NK-92 (cell line): Measurements from ENCODE around the gene LAMA2.

Experiments used
- DNase-seq: peaks from one replicate; lab custom pipeline; 2025; ENCODE audit not compliant: unreplicated experiment; lab: John Stamatoyannopoulos, UW

Gene LAMA2

GRCh38 chr6:129486327-129486726 is 603.4 kb downstream of the LAMA2 start:
- no peak for DNase-seq

- DNase-seq, result no peak
Observed at GRCh38 chr6:129488313-129488712, 605.4 kb downstream of the LAMA2 start.

DNA sequence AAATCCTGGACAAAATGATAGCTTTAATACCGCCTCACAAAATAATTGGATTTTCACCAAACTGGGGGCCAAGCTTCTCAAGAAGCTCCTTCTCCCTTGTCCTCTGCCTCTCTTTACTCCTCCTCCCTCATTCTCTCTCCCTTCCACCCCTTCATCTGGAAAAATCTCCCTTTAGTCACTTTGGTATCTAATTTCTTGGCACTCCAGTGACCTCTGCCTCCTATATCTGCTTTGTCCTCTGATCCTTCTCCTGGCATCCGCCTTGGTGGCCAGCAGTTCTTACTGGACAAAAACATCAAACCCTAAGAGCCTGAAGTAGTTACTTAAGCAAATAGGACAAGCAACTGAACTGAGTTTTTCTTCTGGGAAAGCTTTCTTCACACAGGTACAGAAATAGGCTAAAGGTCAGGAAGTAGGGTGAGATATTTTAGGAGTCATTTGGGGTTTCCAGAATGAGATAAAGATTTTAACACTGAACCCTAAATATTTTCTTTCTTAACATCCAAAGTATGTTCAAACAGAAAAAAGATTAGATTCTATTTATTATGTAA is 606.4 kb downstream of the LAMA2 start:
- DNase-seq, result no peak

GRCh38 chr6:129490521-129491255 is 607.8 kb downstream of the LAMA2 start:
- DNase-seq, result no peak

- no peak for DNase-seq
Observed at GRCh38 chr6:129491436-129491835, 608.5 kb downstream of the LAMA2 start.

DNA sequence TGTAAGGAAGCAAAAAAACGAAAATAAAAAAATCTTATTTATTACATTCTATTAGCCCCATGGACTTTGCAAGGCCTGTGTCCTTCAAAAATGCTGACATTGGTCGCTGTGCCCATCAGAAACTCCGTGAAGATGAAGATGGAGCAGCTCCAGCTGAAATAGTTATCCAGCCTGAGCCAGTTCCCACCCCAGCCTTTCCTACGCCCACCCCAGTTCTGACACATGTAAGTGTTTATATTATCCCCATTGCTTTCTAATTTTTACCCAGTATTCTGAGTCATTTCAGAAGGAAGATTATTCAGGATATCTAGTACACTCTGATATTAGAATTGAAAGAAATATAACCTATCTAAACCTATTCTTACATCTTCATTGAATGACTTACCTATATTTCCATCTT is 609.3 kb downstream of the LAMA2 start:
- no peak for DNase-seq

DNA sequence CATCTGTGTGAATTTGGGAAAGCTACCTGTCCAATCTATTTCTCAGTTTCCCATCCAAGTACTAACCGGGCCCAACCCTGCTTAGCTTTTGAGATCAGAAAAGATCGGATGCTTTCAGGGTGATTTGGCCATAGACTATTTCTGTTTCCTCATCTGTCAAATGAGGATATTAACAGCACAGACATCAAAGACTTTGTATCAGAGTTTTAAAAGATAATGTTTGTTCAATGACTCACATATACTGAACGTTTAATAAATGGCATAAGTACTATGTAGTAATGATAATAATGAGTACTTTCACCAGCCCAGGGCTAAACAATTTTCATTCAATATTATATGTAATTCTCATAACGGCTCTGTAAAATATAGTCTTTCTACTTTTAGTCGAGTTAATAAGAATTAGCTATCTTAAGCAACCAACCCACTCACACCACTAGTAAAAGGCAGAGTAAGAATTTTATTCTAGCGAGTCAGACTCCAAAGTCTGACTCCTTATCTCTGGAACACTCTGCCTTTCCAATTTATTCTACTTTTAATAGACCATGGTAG is 610.5 kb downstream of the LAMA2 start:
- DNase-seq, result no peak

GRCh38 chr6:129494099-129494498 is 611.2 kb downstream of the LAMA2 start:
- DNase-seq, result no peak

- no peak for DNase-seq
Observed at GRCh38 chr6:129494586-129494985, 611.6 kb downstream of the LAMA2 start.

GRCh38 chr6:129495652-129496051 is 612.7 kb downstream of the LAMA2 start:
- no peak for DNase-seq

DNA sequence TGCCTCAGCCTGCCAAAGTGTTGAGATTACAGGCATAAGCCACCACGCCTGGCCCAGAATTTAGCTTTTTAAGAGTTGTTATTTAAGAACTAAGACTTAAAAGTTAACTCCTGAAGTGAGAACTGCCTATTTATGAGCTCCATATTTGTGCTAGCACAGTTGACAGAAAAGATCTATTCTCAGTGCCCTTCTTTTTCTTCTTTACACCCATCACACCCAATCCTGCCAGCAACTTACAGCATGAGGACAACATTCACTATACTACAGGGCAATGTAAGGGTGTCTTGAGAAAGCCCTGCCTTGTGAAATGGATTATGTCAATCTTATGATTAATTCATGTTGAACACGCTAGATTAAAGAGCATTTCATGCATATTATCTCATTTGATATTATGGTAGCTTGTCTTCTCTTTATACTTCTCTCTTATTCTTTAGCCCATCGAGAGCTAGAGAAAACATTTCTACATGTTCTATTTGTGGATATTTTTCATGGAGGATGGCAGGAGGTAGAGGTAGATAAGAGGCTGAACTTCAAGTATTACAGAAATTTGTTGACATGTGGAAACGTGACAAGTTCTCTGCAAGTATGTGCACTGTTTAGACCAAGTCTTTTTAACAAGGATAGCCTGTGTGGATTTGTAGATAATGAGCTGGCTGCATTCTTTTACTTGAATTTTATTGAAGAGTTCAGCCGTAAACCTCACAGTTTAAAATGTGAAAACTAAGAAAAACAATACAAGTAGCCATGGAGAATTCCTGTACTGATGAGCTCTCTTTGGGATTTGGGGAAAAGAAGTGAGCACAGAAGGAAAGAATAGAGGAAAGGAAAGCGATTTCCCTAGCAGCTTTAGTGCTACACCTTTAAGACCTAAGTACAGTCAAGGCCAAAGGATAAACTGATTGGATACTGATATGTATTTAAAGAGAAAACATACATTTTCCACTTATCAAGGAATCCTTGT is 614.8 kb downstream of the LAMA2 start:
- DNase-seq, result no peak

DNA sequence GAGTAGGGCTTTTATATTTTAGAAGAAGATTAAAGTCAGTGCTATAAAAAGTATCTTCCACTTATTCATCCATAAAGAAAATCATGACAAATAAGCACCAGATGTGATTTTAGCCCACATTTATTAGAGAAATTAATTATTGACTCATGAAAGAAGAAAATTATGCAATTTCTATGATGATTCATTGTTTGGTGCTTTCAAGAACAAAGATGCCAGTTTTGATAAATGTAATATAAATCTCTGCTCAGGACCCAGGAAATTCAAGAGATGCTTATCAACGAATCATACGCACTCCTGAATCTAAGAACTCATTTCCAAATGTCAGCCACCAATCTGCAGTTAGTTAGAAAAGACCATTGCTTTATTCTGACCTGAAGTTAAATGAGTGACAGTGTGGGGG is 615.6 kb downstream of the LAMA2 start:
- no peak for DNase-seq

DNA sequence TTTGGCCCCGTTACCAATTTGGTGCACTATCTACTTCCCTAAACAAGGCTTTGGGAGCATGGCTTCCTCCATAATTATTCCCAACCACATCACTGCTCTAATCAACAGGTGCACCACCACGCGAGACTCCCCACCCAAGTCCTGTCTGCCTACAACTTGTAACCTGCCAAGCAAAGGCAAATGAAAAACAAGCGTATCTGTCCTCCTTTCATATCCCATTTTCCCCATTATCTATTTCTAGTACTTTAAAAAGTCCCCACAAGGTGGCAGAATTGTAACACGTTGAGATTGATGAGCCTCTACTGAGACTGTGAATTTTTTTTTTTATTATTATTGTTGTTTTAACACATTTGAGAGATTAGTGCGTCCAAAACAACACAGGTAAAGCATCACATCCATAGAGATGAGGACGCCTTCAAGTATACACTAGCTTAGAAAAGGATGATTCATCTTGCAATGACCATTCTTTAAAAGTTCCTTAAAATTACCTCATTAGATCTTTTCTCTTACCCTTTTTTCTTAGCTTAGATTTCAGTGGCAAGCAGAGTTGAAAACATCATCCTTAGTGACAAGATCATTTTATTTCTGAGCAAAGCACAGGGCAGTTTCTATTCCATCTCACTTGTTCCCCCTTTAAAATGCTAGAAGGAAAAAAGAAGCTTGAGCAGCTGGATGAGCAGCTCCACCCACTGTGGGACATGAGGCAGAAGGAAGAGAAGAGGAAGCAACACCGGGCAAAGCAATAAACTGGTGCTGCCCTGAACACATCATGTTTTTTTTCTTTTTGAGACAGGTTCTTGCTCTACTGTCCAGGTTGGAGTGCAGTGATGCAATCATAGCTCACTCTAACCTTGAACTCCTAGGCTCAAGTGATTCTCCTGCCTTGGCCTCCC is 616.3 kb downstream of the LAMA2 start:
- no peak for DNase-seq

GRCh38 chr6:129499843-129500219 is 616.9 kb downstream of the LAMA2 start:
- DNase-seq, result no peak

- no peak for DNase-seq
Observed at GRCh38 chr6:129500958-129501739, 618.2 kb downstream of the LAMA2 start.

DNA sequence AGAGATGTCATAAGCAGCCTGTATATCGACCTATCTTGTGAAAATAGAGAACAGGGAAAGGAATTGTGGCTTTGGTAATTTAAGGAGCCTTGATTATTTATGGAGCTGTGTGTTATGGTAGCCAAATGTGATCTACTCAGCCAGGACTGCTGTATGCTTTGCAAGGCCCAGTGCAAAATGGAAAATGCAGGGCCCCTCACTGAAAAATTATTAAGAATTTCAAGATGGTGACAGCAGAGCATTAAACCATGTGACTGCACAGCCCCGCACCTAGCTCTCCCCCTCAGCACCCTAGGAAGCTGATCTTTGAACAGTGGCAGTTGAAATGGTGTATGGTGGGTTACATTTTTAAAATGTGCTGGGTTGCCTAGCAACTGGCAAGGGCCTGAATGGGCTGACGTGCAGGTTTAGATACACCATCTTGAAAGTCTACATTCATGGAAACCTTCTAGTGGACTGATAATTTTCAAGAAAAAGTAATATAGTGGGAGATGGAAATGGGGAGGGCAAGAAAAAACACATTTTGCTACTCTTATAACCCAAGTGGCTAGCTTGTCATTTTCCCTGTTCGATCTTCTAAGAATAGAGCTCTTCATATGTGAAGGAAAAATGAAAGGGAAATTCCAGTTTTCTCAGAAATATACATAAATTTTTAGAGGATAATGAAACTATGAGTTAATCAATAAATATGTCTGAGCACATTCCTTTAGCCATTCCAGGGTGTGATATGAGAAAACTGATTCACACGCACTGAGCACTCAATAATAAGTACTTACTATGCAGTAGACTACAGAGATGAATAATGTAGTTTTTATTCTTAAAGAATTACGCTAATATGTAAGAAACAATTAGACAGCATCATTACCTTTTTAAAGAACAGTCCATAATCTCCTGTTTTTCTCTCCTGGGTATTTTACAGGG is 619.1 kb downstream of the LAMA2 start:
- no peak for DNase-seq

DNA sequence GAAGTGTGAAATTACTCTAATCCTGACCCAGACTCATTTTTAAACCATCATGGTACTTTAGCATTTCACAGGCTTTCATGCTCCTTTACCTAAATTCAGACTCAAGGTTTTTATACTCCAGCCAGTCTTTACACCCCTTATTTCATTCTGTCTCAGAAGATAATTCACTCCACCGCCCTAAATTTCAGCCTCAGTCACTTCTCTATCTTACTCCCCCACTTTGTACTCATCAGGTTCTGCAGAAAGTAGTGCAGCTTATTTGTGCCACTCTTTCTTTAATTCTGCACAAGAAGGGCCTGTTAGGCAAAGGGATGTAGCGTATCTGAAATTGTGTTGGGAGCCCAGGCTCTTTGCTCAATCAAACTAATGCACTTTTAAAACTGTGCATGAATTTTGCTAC is 621.5 kb downstream of the LAMA2 start:
- no peak for DNase-seq

DNA sequence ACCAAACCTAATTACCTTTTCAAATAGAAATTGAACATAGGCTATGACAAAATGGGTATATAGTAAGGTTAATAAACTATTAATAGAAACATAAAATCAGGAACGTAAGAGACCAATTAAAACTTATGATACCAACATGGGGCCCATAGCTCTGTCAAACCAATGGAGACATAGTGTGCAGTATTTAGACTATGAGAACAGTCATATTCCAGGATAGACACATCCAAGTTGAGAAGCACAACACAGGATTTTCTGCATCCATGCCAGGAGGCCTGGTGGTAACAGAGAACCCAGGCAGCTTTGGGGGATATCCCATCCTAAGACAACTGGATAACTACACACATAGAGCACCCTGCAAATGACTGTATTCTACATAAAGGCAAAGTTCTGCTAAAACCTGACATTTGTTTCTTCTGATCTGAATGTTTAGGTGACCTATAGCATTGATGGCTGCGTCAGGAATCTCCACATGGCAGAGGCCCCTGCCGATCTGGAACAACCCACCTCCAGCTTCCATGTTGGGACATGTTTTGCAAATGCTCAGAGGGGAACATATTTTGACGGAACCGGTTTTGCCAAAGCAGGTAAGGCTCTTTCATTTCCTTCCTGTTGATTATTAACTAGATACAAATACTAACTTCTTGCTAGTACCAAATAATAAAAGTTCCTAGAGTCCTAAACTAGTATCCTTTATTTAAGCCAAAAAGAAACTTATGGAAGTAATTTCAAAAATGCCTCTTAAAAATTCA is 624.3 kb downstream of the LAMA2 start:
- DNase-seq, result no peak
